ENCODE results near the gene NKX6-2. TPM values are rescaled to one million over a fixed set of nuclear protein-coding genes. Genes with fewer than 3 reads are reported as not detected.

NKX6-2 gene
- total RNA-seq, 1 donor from 2014 or later: 6.2 TPM

DNA sequence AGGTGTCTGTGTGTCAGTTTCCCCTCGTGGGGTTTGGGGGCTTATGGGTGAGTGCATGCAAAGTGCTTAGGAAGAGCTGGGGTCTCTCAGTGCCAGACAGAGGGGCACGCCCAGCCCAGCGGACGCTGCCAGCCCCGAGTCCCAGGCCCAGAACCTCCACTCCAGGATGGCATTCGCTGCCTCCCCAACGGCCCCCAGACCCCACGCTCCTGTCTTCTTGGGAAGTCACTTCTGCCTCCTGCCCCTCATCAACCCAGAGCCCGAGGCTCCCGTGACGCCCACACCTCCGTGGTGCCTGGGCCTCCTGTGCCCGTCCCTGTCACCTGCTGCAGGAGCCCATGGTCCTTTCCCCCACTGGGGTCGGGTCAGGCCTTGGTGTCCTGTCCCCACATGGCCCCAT lies 35.0 kb downstream of the NKX6-2 start:
- H3K27me3 Mint-ChIP-seq (ENCODE audit: unreplicated experiment): peaks cover 11% of the 10 kb centered on the region
- H3K36me3 Mint-ChIP-seq (ENCODE audit: unreplicated experiment): peaks cover 8% of the 10 kb centered on the region
- H3K9me3 Mint-ChIP-seq (ENCODE audit: unreplicated experiment): peaks cover 14% of the 10 kb centered on the region
- DNase-seq: no peak
- no peak overlapping the region for H3K27ac Mint-ChIP-seq (ENCODE audit: unreplicated experiment)
- TF ChIP-seq, protein P1, sequence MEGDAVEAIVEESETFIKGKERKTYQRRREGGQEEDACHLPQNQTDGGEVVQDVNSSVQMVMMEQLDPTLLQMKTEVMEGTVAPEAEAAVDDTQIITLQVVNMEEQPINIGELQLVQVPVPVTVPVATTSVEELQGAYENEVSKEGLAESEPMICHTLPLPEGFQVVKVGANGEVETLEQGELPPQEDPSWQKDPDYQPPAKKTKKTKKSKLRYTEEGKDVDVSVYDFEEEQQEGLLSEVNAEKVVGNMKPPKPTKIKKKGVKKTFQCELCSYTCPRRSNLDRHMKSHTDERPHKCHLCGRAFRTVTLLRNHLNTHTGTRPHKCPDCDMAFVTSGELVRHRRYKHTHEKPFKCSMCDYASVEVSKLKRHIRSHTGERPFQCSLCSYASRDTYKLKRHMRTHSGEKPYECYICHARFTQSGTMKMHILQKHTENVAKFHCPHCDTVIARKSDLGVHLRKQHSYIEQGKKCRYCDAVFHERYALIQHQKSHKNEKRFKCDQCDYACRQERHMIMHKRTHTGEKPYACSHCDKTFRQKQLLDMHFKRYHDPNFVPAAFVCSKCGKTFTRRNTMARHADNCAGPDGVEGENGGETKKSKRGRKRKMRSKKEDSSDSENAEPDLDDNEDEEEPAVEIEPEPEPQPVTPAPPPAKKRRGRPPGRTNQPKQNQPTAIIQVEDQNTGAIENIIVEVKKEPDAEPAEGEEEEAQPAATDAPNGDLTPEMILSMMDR (IDR thresholded peaks at IDR 0.05; ENCODE audit: partially characterized antibody, unreplicated experiment): no peak
- peaks cover 20% of the 10 kb centered on the region for H3K4me1 Mint-ChIP-seq (ENCODE audit: low read depth, unreplicated experiment)
- H3K4me3 Mint-ChIP-seq (ENCODE audit: unreplicated experiment): no peak overlapping the region

DNA sequence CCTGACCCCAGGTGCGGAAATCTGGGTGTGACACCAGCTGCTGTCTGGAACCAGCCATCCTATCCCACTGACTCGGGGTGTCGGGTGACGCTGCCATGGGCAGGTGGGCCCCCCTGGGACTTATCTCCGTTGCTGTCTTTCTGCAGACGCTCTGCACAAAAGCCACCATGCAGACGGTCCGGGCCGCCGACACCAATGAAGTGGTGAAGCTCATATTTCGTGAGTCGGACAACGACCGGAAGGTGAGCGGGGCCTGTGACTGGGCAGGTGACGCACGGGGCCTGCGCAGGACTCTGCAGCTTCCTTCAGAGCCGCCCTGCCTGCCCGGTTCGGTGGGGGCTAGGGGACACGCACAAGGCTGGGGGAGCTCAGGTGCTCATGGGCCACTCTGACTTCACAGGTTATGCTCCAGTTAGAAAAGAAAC lies 36.6 kb downstream of the NKX6-2 start:
- no peaks in the 10 kb centered on the region for H3K36me3 Mint-ChIP-seq (ENCODE audit: unreplicated experiment)
- H3K27ac Mint-ChIP-seq (ENCODE audit: unreplicated experiment): no peak overlapping the region
- no peak for DNase-seq
- no peak overlapping the region for H3K4me3 Mint-ChIP-seq (ENCODE audit: unreplicated experiment)
- peaks cover 7% of the 10 kb centered on the region for H3K27me3 Mint-ChIP-seq (ENCODE audit: unreplicated experiment)
- H3K4me1 Mint-ChIP-seq (ENCODE audit: low read depth, unreplicated experiment): peaks cover 18% of the 10 kb centered on the region
- peaks cover 6% of the 10 kb centered on the region for H3K9me3 Mint-ChIP-seq (ENCODE audit: unreplicated experiment)
- TF ChIP-seq, protein P1 (IDR thresholded peaks at IDR 0.05; ENCODE audit: partially characterized antibody, unreplicated experiment): no peak

DNA sequence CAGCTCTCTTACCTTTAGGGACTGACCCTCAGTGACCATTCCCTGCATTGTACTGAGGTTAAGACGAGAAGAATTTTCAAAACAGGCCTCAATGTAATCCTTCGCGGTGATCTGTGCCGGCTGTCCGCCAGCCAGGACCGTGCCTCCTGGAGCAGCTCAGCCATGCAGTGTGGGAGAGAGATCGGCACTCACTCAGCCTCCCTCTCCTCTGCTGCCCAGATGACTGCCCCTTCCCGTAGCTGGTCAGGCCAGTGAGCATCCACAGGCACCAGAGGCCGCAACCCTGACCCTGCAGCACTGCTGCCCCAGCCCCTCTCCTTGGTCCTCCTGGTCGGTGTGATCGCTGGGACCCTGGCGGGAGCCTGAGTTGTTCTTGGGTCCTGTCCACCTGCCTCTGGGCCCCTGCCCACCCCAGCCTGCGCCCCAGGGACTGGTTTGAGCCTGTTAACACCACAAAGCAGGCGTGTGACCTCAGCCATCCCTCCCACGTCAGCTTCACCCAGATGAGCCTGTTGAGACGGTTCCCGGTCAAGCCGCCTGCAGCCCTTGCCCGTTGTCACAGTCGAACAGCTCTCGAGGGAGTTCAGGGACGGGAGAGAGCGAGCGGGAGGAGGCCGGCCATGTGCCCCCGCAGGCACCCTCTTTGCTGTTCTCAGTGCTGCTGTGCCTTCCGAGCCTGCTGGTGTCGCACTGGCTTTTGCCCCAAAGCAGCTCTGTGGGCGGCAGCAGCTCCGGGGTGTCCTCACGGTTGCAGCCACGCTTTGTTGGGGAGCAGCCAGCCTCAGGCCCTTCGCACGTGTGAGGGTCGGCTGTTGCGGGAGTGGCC lies 37.2 kb downstream of the NKX6-2 start:
- peaks cover 5% of the 10 kb centered on the region for H3K9me3 Mint-ChIP-seq (ENCODE audit: unreplicated experiment)
- TF ChIP-seq, protein P1 (IDR thresholded peaks at IDR 0.05; ENCODE audit: partially characterized antibody, unreplicated experiment): no peak
- DNase-seq: no peak
- no peaks in the 10 kb centered on the region for H3K36me3 Mint-ChIP-seq (ENCODE audit: unreplicated experiment)
- H3K27ac Mint-ChIP-seq (ENCODE audit: unreplicated experiment): no peak overlapping the region
- peaks cover 5% of the 10 kb centered on the region for H3K27me3 Mint-ChIP-seq (ENCODE audit: unreplicated experiment)
- peaks cover 13% of the 10 kb centered on the region for H3K4me1 Mint-ChIP-seq (ENCODE audit: low read depth, unreplicated experiment)
- H3K4me3 Mint-ChIP-seq (ENCODE audit: unreplicated experiment): no peak overlapping the region

DNA sequence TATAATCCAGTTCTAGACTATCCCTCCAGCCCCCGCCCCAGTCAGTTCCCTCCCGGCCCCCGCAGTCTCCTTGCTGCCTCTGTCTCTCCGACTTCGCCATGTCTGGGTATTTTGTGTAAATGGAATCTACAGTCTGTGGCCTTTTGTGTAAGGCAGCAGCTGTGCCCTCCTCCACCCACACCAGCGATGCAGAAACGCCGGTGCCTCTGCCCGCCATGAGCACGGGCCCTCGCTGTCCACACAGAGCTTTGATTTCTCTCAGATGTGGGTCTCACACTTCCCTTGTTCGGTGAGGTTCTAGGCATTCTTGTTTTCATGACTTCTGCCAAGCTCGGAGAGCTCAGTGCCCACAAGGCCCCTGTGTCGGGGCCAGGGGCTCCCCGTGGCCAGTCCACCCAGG lies 37.8 kb downstream of the NKX6-2 start:
- no peaks in the 10 kb centered on the region for H3K36me3 Mint-ChIP-seq (ENCODE audit: unreplicated experiment)
- TF ChIP-seq, protein P1 (IDR thresholded peaks at IDR 0.05; ENCODE audit: partially characterized antibody, unreplicated experiment): no peak
- DNase-seq: no peak
- peaks cover 4% of the 10 kb centered on the region for H3K27me3 Mint-ChIP-seq (ENCODE audit: unreplicated experiment)
- H3K9me3 Mint-ChIP-seq (ENCODE audit: unreplicated experiment): peaks cover 4% of the 10 kb centered on the region
- peaks cover 13% of the 10 kb centered on the region for H3K4me1 Mint-ChIP-seq (ENCODE audit: low read depth, unreplicated experiment)
- no peak overlapping the region for H3K4me3 Mint-ChIP-seq (ENCODE audit: unreplicated experiment)
- H3K27ac Mint-ChIP-seq (ENCODE audit: unreplicated experiment): no peak overlapping the region
